Measurements from ENCODE around the gene INVS.

The INVS gene

GRCh38 chr9:100120286-100120685 lies 21.2 kb downstream of the INVS start:
- no peak overlapping the region for H3K4me3 ChIP-seq (ENCODE audit: low read depth, low read length)
- no peak for DNase-seq (ENCODE audit: low read depth)
- TF ChIP-seq, protein P1, sequence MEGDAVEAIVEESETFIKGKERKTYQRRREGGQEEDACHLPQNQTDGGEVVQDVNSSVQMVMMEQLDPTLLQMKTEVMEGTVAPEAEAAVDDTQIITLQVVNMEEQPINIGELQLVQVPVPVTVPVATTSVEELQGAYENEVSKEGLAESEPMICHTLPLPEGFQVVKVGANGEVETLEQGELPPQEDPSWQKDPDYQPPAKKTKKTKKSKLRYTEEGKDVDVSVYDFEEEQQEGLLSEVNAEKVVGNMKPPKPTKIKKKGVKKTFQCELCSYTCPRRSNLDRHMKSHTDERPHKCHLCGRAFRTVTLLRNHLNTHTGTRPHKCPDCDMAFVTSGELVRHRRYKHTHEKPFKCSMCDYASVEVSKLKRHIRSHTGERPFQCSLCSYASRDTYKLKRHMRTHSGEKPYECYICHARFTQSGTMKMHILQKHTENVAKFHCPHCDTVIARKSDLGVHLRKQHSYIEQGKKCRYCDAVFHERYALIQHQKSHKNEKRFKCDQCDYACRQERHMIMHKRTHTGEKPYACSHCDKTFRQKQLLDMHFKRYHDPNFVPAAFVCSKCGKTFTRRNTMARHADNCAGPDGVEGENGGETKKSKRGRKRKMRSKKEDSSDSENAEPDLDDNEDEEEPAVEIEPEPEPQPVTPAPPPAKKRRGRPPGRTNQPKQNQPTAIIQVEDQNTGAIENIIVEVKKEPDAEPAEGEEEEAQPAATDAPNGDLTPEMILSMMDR (IDR thresholded peaks at IDR 0.05; ENCODE audit: low read depth, low read length, missing control alignments): no peak

DNA sequence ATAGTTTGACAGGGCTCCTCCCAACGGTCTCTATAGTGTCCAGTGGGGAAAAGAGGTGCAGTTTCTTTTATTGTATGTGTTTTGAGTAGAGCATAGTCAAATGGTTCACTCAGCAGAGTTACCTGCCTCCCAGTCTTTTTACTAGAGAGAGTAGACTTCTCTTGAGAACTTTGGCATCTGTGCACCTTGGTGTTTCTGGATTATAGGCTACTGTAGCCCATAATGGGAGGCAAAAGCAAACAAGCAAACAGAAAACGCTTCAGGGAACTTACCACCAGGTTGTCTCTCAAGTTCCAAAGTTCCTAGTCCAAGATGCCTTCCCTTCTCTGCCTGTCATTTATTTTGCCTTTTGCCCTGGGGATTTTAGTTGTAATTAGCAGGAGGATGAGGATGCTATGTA lies 26.2 kb downstream of the INVS start:
- H3K4me3 ChIP-seq (ENCODE audit: low read depth, low read length): no peak overlapping the region
- TF ChIP-seq, protein P1 (IDR thresholded peaks at IDR 0.05; ENCODE audit: low read depth, low read length, missing control alignments): no peak
- no peak for DNase-seq (ENCODE audit: low read depth)

DNA sequence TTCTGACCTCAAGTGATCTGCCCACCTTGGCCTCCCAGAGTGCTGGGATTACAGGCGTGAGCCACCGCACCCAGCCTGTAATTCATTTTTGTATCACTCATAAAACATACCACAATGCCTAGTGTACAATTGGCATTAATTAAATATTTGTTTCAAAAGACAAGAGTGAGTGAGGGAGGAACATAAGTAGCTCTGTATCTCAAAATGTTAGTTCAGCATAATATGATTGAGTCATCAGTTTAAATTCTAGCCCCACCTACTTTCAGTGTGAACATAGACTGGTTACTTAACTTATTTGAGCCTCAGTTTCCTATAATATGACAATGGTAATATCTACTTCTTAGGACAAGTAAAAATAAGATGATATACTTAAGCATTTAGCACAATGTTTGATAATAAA lies 26.9 kb downstream of the INVS start:
- no peak for DNase-seq (ENCODE audit: low read depth)

GRCh38 chr9:100126423-100126822 lies 27.4 kb downstream of the INVS start:
- no peak overlapping the region for H3K4me3 ChIP-seq (ENCODE audit: low read depth, low read length)
- DNase-seq (ENCODE audit: low read depth): no peak
- TF ChIP-seq, protein P1 (IDR thresholded peaks at IDR 0.05; ENCODE audit: low read depth, low read length, missing control alignments): no peak

More for the DNA sequence above, 26.9 kb downstream of the INVS start:
- no peak overlapping the region for H3K4me3 ChIP-seq (ENCODE audit: low read depth, low read length)
- TF ChIP-seq, protein P1 (IDR thresholded peaks at IDR 0.05; ENCODE audit: low read depth, low read length, missing control alignments): no peak

GRCh38 chr9:100129772-100130171 lies 30.7 kb downstream of the INVS start:
- no peak for DNase-seq (ENCODE audit: low read depth)
- no peak overlapping the region for H3K4me3 ChIP-seq (ENCODE audit: low read depth, low read length)
- TF ChIP-seq, protein P1 (IDR thresholded peaks at IDR 0.05; ENCODE audit: low read depth, low read length, missing control alignments): no peak

DNA sequence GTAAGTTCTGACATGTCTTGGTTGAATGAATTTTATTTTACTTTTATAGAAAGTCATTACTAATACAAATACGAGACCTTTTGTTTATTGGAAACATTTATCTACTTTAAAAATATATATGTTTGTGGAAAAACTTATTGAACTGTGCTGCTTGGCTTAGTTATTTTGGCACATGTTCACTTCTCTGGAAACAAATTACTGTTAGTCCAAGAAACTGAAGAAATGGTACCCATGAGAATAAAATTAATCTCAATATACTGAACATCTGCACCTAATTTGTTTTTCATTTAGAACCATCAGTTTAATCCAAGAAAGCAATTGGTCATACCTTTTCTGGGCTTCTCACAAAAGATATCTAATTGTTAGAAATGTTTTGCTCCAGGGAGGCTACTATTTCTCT lies 32.2 kb downstream of the INVS start:
- H3K4me3 ChIP-seq (ENCODE audit: low read depth, low read length): no peak overlapping the region
- DNase-seq (ENCODE audit: low read depth): no peak
- TF ChIP-seq, protein P1 (IDR thresholded peaks at IDR 0.05; ENCODE audit: low read depth, low read length, missing control alignments): no peak

DNA sequence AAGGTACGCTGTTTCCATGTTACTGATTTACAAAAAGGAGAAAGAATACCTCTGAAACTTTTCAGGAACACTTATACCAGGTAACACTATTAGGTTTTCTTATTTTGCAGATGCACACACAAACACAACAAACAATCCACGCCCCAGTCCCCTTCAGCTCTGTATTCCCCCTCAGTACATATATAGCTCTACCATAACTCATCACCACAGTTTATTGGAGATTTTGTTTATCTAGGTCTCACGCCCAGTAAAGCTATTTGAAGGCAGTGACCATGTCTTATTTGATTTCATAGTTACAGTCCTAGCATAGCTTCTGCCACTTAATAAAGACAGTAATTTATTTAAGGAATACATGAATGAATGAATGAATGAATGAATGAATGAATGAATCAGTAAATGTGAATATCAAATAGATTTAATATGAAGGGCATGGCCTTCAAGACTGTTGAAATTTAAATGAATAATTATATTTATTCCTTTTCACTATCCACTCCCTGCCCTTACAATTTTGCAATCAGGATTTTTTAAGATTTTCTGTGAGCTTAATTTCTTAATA lies 32.9 kb downstream of the INVS start:
- DNase-seq (ENCODE audit: low read depth): no peak
- TF ChIP-seq, protein P1 (IDR thresholded peaks at IDR 0.05; ENCODE audit: low read depth, low read length, missing control alignments): no peak
- H3K4me3 ChIP-seq (ENCODE audit: low read depth, low read length): no peak overlapping the region
